Trophoblast cell (in vitro differentiated cells and primary cell): ENCODE measurements around the gene SEMA5A.

Experiments used
- DNase-seq, 2 donors: peaks; one replicate each; pipeline ENCODE4 v3.0.0-alpha.2; 2016
- H2AFZ ChIP-seq: 2 replicates; pipeline ENCODE4 v1.6.1; 2013; ENCODE audit warnings: low read length, moderate library complexity, mild to moderate bottlenecking; ENCODE audit not compliant: insufficient read depth, poor library complexity
- H2AK5ac ChIP-seq: 2 replicates; pipeline ENCODE4 v1.6.1; 2013; ENCODE audit warnings: mild to moderate bottlenecking, low read length
- H2BK120ac ChIP-seq: 2 replicates; pipeline ENCODE4 v1.6.1; 2013; ENCODE audit warnings: low read length, mild to moderate bottlenecking, moderate library complexity; ENCODE audit not compliant: insufficient read depth, poor library complexity
- H2BK12ac ChIP-seq: 2 replicates; pipeline ENCODE4 v1.6.1; 2013; ENCODE audit warnings: mild to moderate bottlenecking, low read length, moderate library complexity
- H2BK5ac ChIP-seq: 2 replicates; pipeline ENCODE4 v1.6.1; 2013; ENCODE audit warnings: low read length, low read depth, moderate library complexity, mild to moderate bottlenecking; ENCODE audit not compliant: poor library complexity
- H3K14ac ChIP-seq: 2 replicates; pipeline ENCODE4 v1.6.1; 2013; ENCODE audit warnings: mild to moderate bottlenecking, low read length
- H3K18ac ChIP-seq: 2 replicates; pipeline ENCODE4 v1.6.1; 2013; ENCODE audit warnings: mild to moderate bottlenecking, low read length
- H3K23ac ChIP-seq: 2 replicates; pipeline ENCODE4 v1.6.1; 2013; ENCODE audit warnings: low read length
- H3K27ac ChIP-seq: 2 replicates; pipeline ENCODE4 v1.5.1; 2013; ENCODE audit warnings: low read depth, mild to moderate bottlenecking, inconsistent platforms, low read length, moderate library complexity
- H3K27me3 ChIP-seq: 2 replicates; pipeline ENCODE4 v1.6.1; 2013; ENCODE audit warnings: inconsistent platforms, mild to moderate bottlenecking, low read length, moderate library complexity; ENCODE audit not compliant: insufficient read depth
- H3K36me3 ChIP-seq, 2 experiments: 1 replicate in 1 of 2; 2 replicates in 1 of 2; pipeline ENCODE4 v1.6.1; 2013; ENCODE audit warnings: low read length in 2 of 2, mild to moderate bottlenecking in 2 of 2, moderate library complexity in 1 of 2; ENCODE audit not compliant: insufficient read depth in 2 of 2, control insufficient read depth in 1 of 2
- H3K4ac ChIP-seq: 2 replicates; pipeline ENCODE4 v1.6.1; 2013; ENCODE audit warnings: low read depth, mild to moderate bottlenecking, low read length, moderate library complexity
- H3K4me1 ChIP-seq, 2 experiments: 1 replicate in 1 of 2; 2 replicates in 1 of 2; pipeline ENCODE4 v1.6.1; 2013; ENCODE audit warnings: low read length in 2 of 2, mild to moderate bottlenecking in 2 of 2, moderate library complexity in 1 of 2; ENCODE audit not compliant: insufficient read depth in 2 of 2, control insufficient read depth in 1 of 2
- H3K4me2 ChIP-seq: 2 replicates; pipeline ENCODE4 v1.6.1; 2013; ENCODE audit warnings: inconsistent platforms, mild to moderate bottlenecking, low read length, moderate library complexity
- H3K4me3 ChIP-seq: 2 replicates; pipeline ENCODE4 v1.5.1; 2013; ENCODE audit warnings: mild to moderate bottlenecking, low read depth, low read length, inconsistent platforms
- H3K79me1 ChIP-seq: one replicate; pipeline ENCODE4 v1.6.1; 2013; ENCODE audit warnings: low read length
- H3K79me2 ChIP-seq: 2 replicates; pipeline ENCODE4 v1.6.1; 2013; ENCODE audit warnings: low read length, mild to moderate bottlenecking; ENCODE audit not compliant: control insufficient read depth, insufficient read depth, poor library complexity
- H3K9ac ChIP-seq: 2 replicates; pipeline ENCODE4 v1.6.1; 2013; ENCODE audit warnings: mild to moderate bottlenecking, low read length
- H3K9me3 ChIP-seq: 2 replicates; pipeline ENCODE4 v1.6.1; 2013; ENCODE audit warnings: low read depth, mild to moderate bottlenecking, control low read depth, inconsistent platforms, low read length; ENCODE audit not compliant: insufficient read depth
- H4K12ac ChIP-seq: 2 replicates; pipeline ENCODE4 v1.6.1; 2013; ENCODE audit warnings: low read depth, mild to moderate bottlenecking, low read length, moderate library complexity
- H4K8ac ChIP-seq: 2 replicates; pipeline ENCODE4 v1.6.1; 2013; ENCODE audit warnings: low read depth, mild to moderate bottlenecking, low read length, moderate library complexity
- H4K91ac ChIP-seq: one replicate; pipeline ENCODE4 v1.6.1; 2013; ENCODE audit warnings: low read depth, mild to moderate bottlenecking, low read length, moderate library complexity
- WGBS: extraction: QIAGEN DNeasy Blood & Tissue Kit; methylation state at CpG from one replicate; pipeline ENCODE4 v1.1.7; 2013; ENCODE audit warnings: missing lambda C conversion rate; ENCODE audit not compliant: insufficient read length, insufficient coverage; ENCODE audit errors: extremely low coverage; 5-methylcytosine and 5-hydroxymethylcytosine counted together

The SEMA5A gene

DNA sequence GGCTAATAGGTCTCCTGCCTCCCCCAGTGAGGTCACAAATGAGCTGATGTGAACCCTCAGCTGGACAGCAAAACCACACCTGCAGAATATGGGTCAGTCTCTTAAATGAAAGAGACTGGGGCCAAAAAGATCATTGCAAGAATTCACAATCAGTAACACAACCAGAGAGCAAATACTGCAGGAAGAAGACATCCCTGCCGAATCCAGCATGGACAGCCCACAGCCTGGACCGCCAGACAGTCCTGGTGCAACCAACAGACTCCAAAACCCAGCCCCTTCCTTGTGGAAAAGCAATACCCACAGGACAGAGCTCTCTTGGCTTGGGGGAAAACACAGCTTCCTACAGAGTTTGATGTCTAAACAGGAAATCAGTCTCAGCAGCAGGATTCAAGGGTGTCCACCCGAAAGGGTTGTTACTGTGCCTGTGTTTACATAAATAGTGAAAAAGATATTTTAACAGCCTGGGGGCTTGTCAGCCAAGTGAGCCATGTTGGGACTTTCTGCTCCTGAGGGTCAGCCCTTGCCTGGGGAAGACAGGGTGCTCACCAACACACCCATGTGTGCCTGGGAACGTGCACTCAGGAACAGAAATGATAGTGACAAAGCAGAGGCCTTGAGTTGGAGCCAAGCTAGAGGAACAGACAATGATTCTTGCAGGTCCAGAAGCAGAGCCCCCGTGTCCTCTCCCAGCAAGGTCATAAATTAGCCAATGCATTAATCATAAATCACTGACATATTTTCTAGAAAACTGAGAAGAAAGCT, 106.2 kb downstream of the SEMA5A start:
- no peak overlapping the region for H3K4me3 ChIP-seq

DNA sequence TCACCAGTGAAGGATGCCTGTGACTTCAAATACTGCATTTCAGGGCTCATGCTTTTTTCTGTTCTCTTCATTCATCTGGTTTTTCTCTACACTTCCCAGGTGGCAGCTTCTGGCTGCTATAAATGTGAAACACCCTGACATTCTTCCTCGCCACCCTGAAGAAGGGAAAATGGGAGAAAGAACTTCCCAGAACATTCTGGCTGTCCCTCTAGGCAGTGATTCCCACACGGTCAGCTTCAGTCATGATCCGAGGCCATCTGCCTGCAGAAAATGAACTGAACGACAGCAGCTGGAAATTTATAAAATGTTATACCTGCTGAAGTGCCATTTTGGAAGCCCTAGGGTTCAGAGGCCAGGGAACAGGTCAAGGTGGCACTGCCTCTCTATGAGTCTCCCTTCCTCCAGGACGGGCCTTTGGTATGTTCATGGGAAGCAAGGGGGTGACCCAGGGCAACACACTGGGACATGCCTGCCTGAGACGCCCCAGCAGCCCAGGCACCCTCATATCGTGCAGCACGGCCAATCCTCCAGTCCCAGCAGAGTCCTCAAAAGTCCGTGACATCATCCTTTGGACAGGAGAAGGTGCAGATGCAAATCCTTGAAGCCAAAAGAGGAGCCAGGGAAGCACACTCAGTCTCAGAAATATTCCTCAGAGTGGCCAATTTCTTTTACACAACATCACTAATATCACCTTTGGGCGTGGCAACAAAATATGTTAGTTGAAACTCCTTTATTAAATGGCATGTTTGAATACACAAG, 107.1 kb downstream of the SEMA5A start:
- Histone ChIP-seq H3K27ac (peak overlapping the region; percentile 30), H3K79me2 (peaks cover 4% of the 10 kb centered on the region)

More for the DNA sequence above, 106.2 kb downstream of the SEMA5A start:
- Histone ChIP-seq H2BK12ac (peak overlapping the region; percentile 20), H3K9me3 (no peaks in the 10 kb centered on the region), H3K14ac (no peak overlapping the region), H3K23ac (no peak overlapping the region), H2AFZ (peak overlapping the region; percentile 35), H3K4me2 (no peak overlapping the region), H2BK5ac (no peak overlapping the region), H4K91ac (no peak overlapping the region), H3K4ac (no peak overlapping the region), H3K9ac (no peak overlapping the region), H2AK5ac (no peak overlapping the region), H3K18ac (peak overlapping the region; percentile 84), H3K79me2 (peaks cover 4% of the 10 kb centered on the region), H3K4me1 (peaks cover 9 to 12% of the 10 kb centered on the region in 2 experiments), H4K8ac (no peak overlapping the region), H3K27me3 (no peaks in the 10 kb centered on the region), H3K27ac (peak overlapping the region; percentile 8), H2BK120ac (no peak overlapping the region), H4K12ac (no peak overlapping the region), H3K79me1 (no peaks in the 10 kb centered on the region), H3K36me3 (peaks cover 18 to 29% of the 10 kb centered on the region in 2 experiments)
- DNase-seq: peak in 1 of 2 donors; percentile 4
- WGBS: no CpG with 5 or more reads among the region's 5 CpGs

DNA sequence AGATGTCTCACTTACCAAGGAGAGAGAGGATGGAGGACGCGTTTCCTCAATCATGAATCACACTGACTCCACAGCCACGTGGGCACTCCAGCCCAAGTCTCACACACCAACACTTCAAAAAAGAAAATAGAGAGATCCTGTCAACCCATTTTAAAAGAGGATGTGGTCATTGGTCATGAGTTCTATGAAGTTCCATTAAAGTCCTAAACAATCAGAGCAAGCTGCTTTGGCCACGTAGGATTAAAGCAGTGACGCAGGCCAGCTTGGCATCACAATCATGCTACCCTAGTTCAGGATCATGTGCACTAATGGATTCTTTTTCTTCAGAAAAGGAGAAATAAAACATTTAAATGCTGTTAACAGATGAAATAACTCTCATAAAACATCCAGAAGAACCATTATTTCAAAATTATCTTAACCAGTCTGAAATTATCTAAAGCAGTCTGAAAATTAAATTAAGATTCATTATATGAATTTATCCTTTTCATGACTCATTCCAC, 108.1 kb downstream of the SEMA5A start:
- Histone ChIP-seq H2AFZ (no peak overlapping the region), H3K18ac (no peak overlapping the region), H2BK5ac (no peak overlapping the region), H3K4ac (no peak overlapping the region), H3K9me3 (no peaks in the 10 kb centered on the region), H3K9ac (no peak overlapping the region), H3K27ac (no peak overlapping the region), H3K36me3 (peaks cover 18 to 26% of the 10 kb centered on the region in 2 experiments), H4K12ac (no peak overlapping the region), H3K79me1 (no peaks in the 10 kb centered on the region), H3K4me3 (no peak overlapping the region), H2BK12ac (no peak overlapping the region), H4K8ac (no peak overlapping the region), H3K4me2 (no peak overlapping the region), H3K79me2 (peaks cover 4% of the 10 kb centered on the region), H3K14ac (no peak overlapping the region), H2BK120ac (no peak overlapping the region), H3K23ac (no peak overlapping the region), H3K4me1 (peaks cover 9 to 12% of the 10 kb centered on the region in 2 experiments), H2AK5ac (no peak overlapping the region), H3K27me3 (no peaks in the 10 kb centered on the region), H4K91ac (no peak overlapping the region)
- WGBS: no CpG with 5 or more reads among the region's 5 CpGs
- DNase-seq: no peak

More for the DNA sequence above, 107.1 kb downstream of the SEMA5A start:
- H2AFZ ChIP-seq: no peak overlapping the region
- H2BK120ac ChIP-seq: no peak overlapping the region
- no peaks in the 10 kb centered on the region for H3K27me3 ChIP-seq
- H3K9me3 ChIP-seq: no peaks in the 10 kb centered on the region
- H3K4me2 ChIP-seq: no peak overlapping the region
- H3K23ac ChIP-seq: no peak overlapping the region
- no peak overlapping the region for H3K14ac ChIP-seq
- H3K36me3 ChIP-seq: peaks cover 18 to 28% of the 10 kb centered on the region in 2 experiments
- no peak overlapping the region for H4K8ac ChIP-seq
- H3K9ac ChIP-seq: no peak overlapping the region
- H4K91ac ChIP-seq: no peak overlapping the region
- no peak overlapping the region for H4K12ac ChIP-seq
- H3K4ac ChIP-seq: no peak overlapping the region
- H3K4me1 ChIP-seq: peaks cover 9 to 12% of the 10 kb centered on the region in 2 experiments
- H3K4me3 ChIP-seq: no peak overlapping the region
- no peaks in the 10 kb centered on the region for H3K79me1 ChIP-seq
- WGBS: no CpG with 5 or more reads among the region's 10 CpGs
- DNase-seq: no peak
- no peak overlapping the region for H2BK12ac ChIP-seq
- no peak overlapping the region for H2AK5ac ChIP-seq
- H2BK5ac ChIP-seq: no peak overlapping the region
- peak overlapping the region; percentile 85 for H3K18ac ChIP-seq

DNA sequence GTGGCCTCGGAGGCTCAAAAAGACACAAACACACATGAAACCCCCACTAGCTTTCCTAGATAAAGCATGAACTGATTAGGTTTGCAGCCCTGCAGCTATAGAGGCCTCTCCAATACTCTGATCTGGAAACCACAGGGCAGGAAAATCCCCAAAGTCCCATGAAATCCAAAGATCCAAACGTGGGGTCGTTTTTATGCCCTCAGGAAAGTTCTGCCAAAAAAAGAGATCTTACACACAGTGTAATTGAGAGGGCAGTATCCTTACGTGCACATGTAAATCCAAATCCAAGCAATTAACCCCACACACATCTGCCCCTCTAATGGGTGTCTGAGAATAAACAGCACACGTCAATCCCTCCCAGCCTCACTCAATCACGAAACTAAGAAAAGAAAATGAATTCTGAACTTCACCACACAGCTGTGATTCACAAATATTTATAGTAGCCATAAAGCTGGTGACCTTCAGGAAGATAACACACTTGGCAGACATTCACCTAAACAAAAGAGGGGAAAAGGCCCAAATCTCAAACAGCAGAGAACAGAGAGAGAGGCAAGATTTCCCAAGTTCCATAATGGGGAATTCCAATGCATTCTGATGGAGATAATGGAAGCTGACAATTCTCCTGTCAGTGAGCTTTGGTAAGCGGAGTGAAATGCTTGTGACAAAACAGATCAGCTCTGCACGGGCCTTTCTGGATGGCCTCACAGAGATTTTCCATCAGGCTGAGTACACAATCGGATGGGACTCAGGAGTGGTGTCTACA, 114.2 kb downstream of the SEMA5A start:
- no peak overlapping the region for H4K91ac ChIP-seq
- no peaks in the 10 kb centered on the region for H3K27me3 ChIP-seq
- no peak overlapping the region for H3K4ac ChIP-seq
- H3K14ac ChIP-seq: no peak overlapping the region
- H3K4me1 ChIP-seq: peaks cover 2 to 4% of the 10 kb centered on the region in 2 experiments
- H4K8ac ChIP-seq: no peak overlapping the region
- H3K27ac ChIP-seq: peak overlapping the region; percentile 49
- no peak overlapping the region for H3K4me2 ChIP-seq
- no peak overlapping the region for H2BK5ac ChIP-seq
- H4K12ac ChIP-seq: no peak overlapping the region
- no peak overlapping the region for H3K9ac ChIP-seq
- WGBS: no CpG with 5 or more reads among the region's 9 CpGs
- no peaks in the 10 kb centered on the region for H3K79me1 ChIP-seq
- H2BK12ac ChIP-seq: no peak overlapping the region
- H3K18ac ChIP-seq: no peak overlapping the region
- peaks cover 4 to 18% of the 10 kb centered on the region in 2 experiments for H3K36me3 ChIP-seq
- no peak overlapping the region for H2BK120ac ChIP-seq
- H3K4me3 ChIP-seq: no peak overlapping the region
- H3K23ac ChIP-seq: no peak overlapping the region
- no peaks in the 10 kb centered on the region for H3K79me2 ChIP-seq
- H2AK5ac ChIP-seq: no peak overlapping the region
- DNase-seq: no peak
- H3K9me3 ChIP-seq: no peaks in the 10 kb centered on the region
- no peak overlapping the region for H2AFZ ChIP-seq
